Liver (tissue), 9 donors: ENCODE data around the gene LPAR3. TPM values are rescaled to one million over a fixed set of nuclear protein-coding genes. Genes with fewer than 3 reads are reported as not detected.
"Not testable (repeated sequence)": the region's sequence is repeated elsewhere in the genome, so short reads cannot be mapped to it uniquely, and the experiment has no call there.

Experiments used
- DNase-seq: peaks from one replicate; pipeline ENCODE4 v3.0.0-alpha.2; 2017; ENCODE audit warnings: low spot score
- H3K27ac ChIP-seq, 2 donors: one replicate each; pipeline ENCODE4 v1.7.0; 2013; ENCODE audit warnings: inconsistent platforms in 2 of 2, low read length in 2 of 2, control low read depth in 1 of 2, low read depth in 1 of 2, mild to moderate bottlenecking in 1 of 2
- H3K27me3 ChIP-seq, 4 donors: one replicate each; pipeline versions ENCODE4 v1.6.1 to v1.7.0; 2013; ENCODE audit warnings: low read length in 3 of 4, inconsistent platforms in 1 of 4, mild to moderate bottlenecking in 1 of 4, moderate library complexity in 1 of 4; ENCODE audit not compliant: control insufficient read depth in 4 of 4, insufficient read depth in 4 of 4
- H3K36me3 ChIP-seq, 4 donors: one replicate each; pipeline versions ENCODE4 v1.6.1 to v1.7.0; 2013; ENCODE audit warnings: low read length in 3 of 4, mild to moderate bottlenecking in 3 of 4, low read depth in 1 of 4, moderate library complexity in 1 of 4; ENCODE audit not compliant: control insufficient read depth in 4 of 4, insufficient read depth in 3 of 4
- H3K4me1 ChIP-seq, 4 donors: one replicate each; pipeline versions ENCODE4 v1.6.1 to v1.7.0; 2013; ENCODE audit warnings: low read length in 3 of 4, mild to moderate bottlenecking in 3 of 4, moderate library complexity in 1 of 4; ENCODE audit not compliant: control insufficient read depth in 4 of 4, insufficient read depth in 4 of 4
- H3K4me3 ChIP-seq, 3 donors: one replicate each; pipeline versions ENCODE4 v1.6.1 to v1.7.0; 2013; ENCODE audit warnings: low read length in 3 of 3, control low read depth in 1 of 3, low read depth in 1 of 3, mild to moderate bottlenecking in 1 of 3
- H3K9ac ChIP-seq, 2 donors: one replicate each; pipeline ENCODE4 v1.7.0; 2013; ENCODE audit warnings: low read length in 2 of 2, mild to moderate bottlenecking in 2 of 2, moderate library complexity in 2 of 2, control low read depth in 1 of 2, low read depth in 1 of 2
- H3K9me3 ChIP-seq, 4 donors: one replicate each; pipeline versions ENCODE4 v1.6.1 to v1.7.0; 2013; ENCODE audit warnings: low read length in 3 of 4; ENCODE audit not compliant: control insufficient read depth in 4 of 4
- ATF3 ChIP-seq: IDR thresholded peaks from 2 replicates; pipeline ENCODE4 v1.6.1; 2016; ENCODE audit warnings: antibody characterized with exemption
- CTCF ChIP-seq: fragments of 150-350 bp; IDR thresholded peaks from 2 replicates; pipeline ENCODE4 v1.5.1; 2017; ENCODE audit warnings: improper control_type of control experiment, low read depth, low read length; ENCODE audit not compliant: missing input control
- EGR1 ChIP-seq, 2 donors: IDR thresholded peaks; 2 replicates each; pipeline ENCODE4 v1.6.1; 2016 to 2018; ENCODE audit warnings: antibody characterized with exemption in 2 of 2, low read depth in 2 of 2
- FOXA1 ChIP-seq: IDR thresholded peaks from 2 replicates; pipeline ENCODE4 v1.6.1; 2016; ENCODE audit warnings: antibody characterized with exemption
- GABPA ChIP-seq, 2 donors: IDR thresholded peaks in 1 of 2; conservative IDR thresholded peaks in 1 of 2; 2 replicates each; pipeline ENCODE4 v1.6.1; 2016; ENCODE audit warnings: antibody characterized with exemption in 2 of 2, mild to moderate bottlenecking in 1 of 2, moderate library complexity in 1 of 2
- HNF4A ChIP-seq, 2 donors: conservative IDR thresholded peaks; 2 replicates each; pipeline ENCODE4 v1.6.1; 2016; ENCODE audit warnings: antibody characterized with exemption in 2 of 2, mild to moderate bottlenecking in 2 of 2
- HNF4G ChIP-seq: IDR thresholded peaks from 2 replicates; pipeline ENCODE4 v1.6.1; 2016; ENCODE audit warnings: antibody characterized with exemption
- JUND ChIP-seq, 2 donors: IDR thresholded peaks; 2 replicates each; pipeline ENCODE4 v1.6.1; 2016; ENCODE audit warnings: antibody characterized with exemption in 2 of 2
- MAX ChIP-seq: IDR thresholded peaks from 2 replicates; pipeline ENCODE4 v1.6.1; 2016; ENCODE audit warnings: antibody characterized with exemption
- NR2F2 ChIP-seq: IDR thresholded peaks from 2 replicates; pipeline ENCODE4 v1.6.1; 2016; ENCODE audit warnings: antibody characterized with exemption
- RAD21 ChIP-seq, 2 donors: IDR thresholded peaks; 2 replicates each; pipeline ENCODE4 v1.6.1; 2016; ENCODE audit warnings: antibody characterized with exemption in 2 of 2, mild to moderate bottlenecking in 2 of 2
- REST ChIP-seq: IDR thresholded peaks from 2 replicates; pipeline ENCODE4 v1.6.1; 2016; ENCODE audit warnings: antibody characterized with exemption, mild to moderate bottlenecking
- RXRA ChIP-seq, 2 donors: IDR thresholded peaks; 2 replicates each; pipeline ENCODE4 v1.6.1; 2017 to 2018; ENCODE audit warnings: antibody characterized with exemption in 2 of 2, mild to moderate bottlenecking in 1 of 2
- SP1 ChIP-seq: IDR thresholded peaks from 2 replicates; pipeline ENCODE4 v1.6.1; 2018; ENCODE audit warnings: antibody characterized with exemption, mild to moderate bottlenecking
- TAF1 ChIP-seq: conservative IDR thresholded peaks from 2 replicates; pipeline ENCODE4 v1.6.1; 2016; ENCODE audit warnings: antibody characterized with exemption, mild to moderate bottlenecking
- YY1 ChIP-seq: IDR thresholded peaks from 2 replicates; pipeline ENCODE4 v1.6.1; 2016; ENCODE audit warnings: antibody characterized with exemption, mild to moderate bottlenecking
- WGBS: extraction: QIAGEN DNeasy Blood & Tissue Kit; methylation state at CpG from one replicate; pipeline ENCODE4 v1.1.7; 2013; 5-methylcytosine and 5-hydroxymethylcytosine counted together
- polyA plus RNA-seq, 2 donors: library from polyadenylated mRNA; stranded (reverse) in 1 of 2; unstranded in 1 of 2; fragments of 200-250 nt in 1 of 2; fragments of >200 nt in 1 of 2; fragmentation: Nextera tagmentation in 1 of 2; extraction: Ambion mirVana in 1 of 2; gene quantifications; one replicate each; pipeline versions ENCODE4 v1.2.1 to v1.2.3, GENCODE V29; 2013 to 2015
- total RNA-seq, 2 donors: library from RNA; depleted of rRNA; stranded (reverse); fragments of >200 nt; gene quantifications; one replicate each; pipeline ENCODE4 v1.2.3, GENCODE V29; 2014
- donor health status: healthy.
- donor health status: healthy.
- donor health status: healthy.
- donor health status: healthy.
- donor health status: healthy.

LPAR3 gene
- total and polyA plus RNA-seq, 4 donors = 0.56 TPM; not detected in 3

GRCh38 chr1:84913555-84913892 lies 20.5 kb upstream of the LPAR3 start:
- Histone ChIP-seq H3K36me3 (no peaks in the 10 kb centered on the region), H3K27ac (no peak overlapping the region), H3K4me1 (no peaks in the 10 kb centered on the region), H3K27me3 (no peaks in the 10 kb centered on the region), H3K4me3 (no peak overlapping the region), H3K9ac (no peak overlapping the region), H3K9me3 (no peaks in the 10 kb centered on the region)
- WGBS = 38% methylated on average over 4 of the region's 4 CpGs
- TF ChIP-seq RXRA (IDR thresholded peaks at IDR 0.05) = no peak
- TF ChIP-seq TAF1 = no peak
- no peak for TF ChIP-seq NR2F2
- no peak for TF ChIP-seq EGR1 (IDR thresholded peaks at IDR 0.05; ENCODE audit: low read depth in 2 of 2)
- TF ChIP-seq ATF3 = no peak
- TF ChIP-seq FOXA1 = no peak
- TF ChIP-seq GABPA (IDR thresholded peaks at IDR 0.05 in 1 of 2, conservative IDR thresholded peaks at IDR 0.05 in 1 of 2) = no peak
- TF ChIP-seq HNF4A (conservative IDR thresholded peaks at IDR 0.05) = no peak
- no peak for TF ChIP-seq MAX
- no peak for TF ChIP-seq SP1
- no peak for TF ChIP-seq YY1
- TF ChIP-seq HNF4G = no peak
- TF ChIP-seq REST = no peak
- no peak for TF ChIP-seq CTCF
- TF ChIP-seq RAD21 (IDR thresholded peaks at IDR 0.05) = no peak
- no peak for TF ChIP-seq JUND (IDR thresholded peaks at IDR 0.05)
- no peak for DNase-seq

GRCh38 chr1:84912726-84913554 lies 19.9 kb upstream of the LPAR3 start:
- no peak overlapping the region for H3K9ac ChIP-seq
- no peaks in the 10 kb centered on the region for H3K4me1 ChIP-seq
- H3K4me3 ChIP-seq = no peak overlapping the region
- H3K36me3 ChIP-seq = no peaks in the 10 kb centered on the region
- DNase-seq = no peak
- 82% methylated on average over 3 of the region's 3 CpGs for WGBS
- H3K27me3 ChIP-seq = no peaks in the 10 kb centered on the region
- TF ChIP-seq FOXA1 = no peak
- no peak for TF ChIP-seq GABPA (IDR thresholded peaks at IDR 0.05 in 1 of 2, conservative IDR thresholded peaks at IDR 0.05 in 1 of 2)
- H3K9me3 ChIP-seq = no peaks in the 10 kb centered on the region
- no peak overlapping the region for H3K27ac ChIP-seq

GRCh38 chr1:84908746-84909464 lies 15.9 kb upstream of the LPAR3 start:
- not testable (repeated sequence) for H3K4me3 ChIP-seq, H3K9ac ChIP-seq, DNase-seq, H3K27me3 ChIP-seq, H3K9me3 ChIP-seq, H3K4me1 ChIP-seq, H3K27ac ChIP-seq, H3K36me3 ChIP-seq
- 81% methylated on average over 4 of the region's 4 CpGs for WGBS
